Neural cell (in vitro differentiated cells): Measurements from ENCODE around the gene LIMK1. TPM values are rescaled to one million over a fixed set of nuclear protein-coding genes. Genes with fewer than 3 reads are reported as not detected.

Source experiments
- H2AFZ ChIP-seq: fragments of 200-600, 300-800 bp; sonication (generic), shearing (Covaris generic); 2 replicates; pipeline ENCODE4 v1.6.0; 2014; ENCODE audit warnings: low read depth, mild to moderate bottlenecking, antibody characterized with exemption, low read length, moderate library complexity
- H3F3A ChIP-seq: fragments of 200-600 bp; shearing (Covaris generic); 2 replicates; pipeline ENCODE4 v1.6.1; 2016; ENCODE audit warnings: mild to moderate bottlenecking, moderate library complexity, mixed read lengths, antibody characterized with exemption, low read length; ENCODE audit not compliant: insufficient read depth, poor library complexity, severe bottlenecking
- H3K27ac ChIP-seq: fragments of 200-600, 300-800 bp; sonication (generic), shearing (Covaris generic); 2 replicates; pipeline ENCODE4 v1.5.1; 2014; ENCODE audit warnings: mild to moderate bottlenecking, low read length, moderate library complexity
- H3K27me3 ChIP-seq: fragments of 300-800, 200-600 bp; sonication (generic), shearing (Covaris generic); 2 replicates; pipeline ENCODE4 v1.6.0; 2014; ENCODE audit warnings: mild to moderate bottlenecking, low read depth, low read length, moderate library complexity; ENCODE audit not compliant: insufficient read depth
- H3K36me3 ChIP-seq: fragments of 300-800, 200-600 bp; sonication (generic), shearing (Covaris generic); 2 replicates; pipeline ENCODE4 v1.5.1; 2014; ENCODE audit warnings: mild to moderate bottlenecking, antibody characterized with exemption, low read length, moderate library complexity; ENCODE audit not compliant: insufficient read depth
- H3K4me2 ChIP-seq: fragments of 300-800, 200-600 bp; sonication (generic), shearing (Covaris generic); 2 replicates; pipeline ENCODE4 v1.6.0; 2014; ENCODE audit warnings: mild to moderate bottlenecking, low read length
- H3K4me3 ChIP-seq: fragments of 300-800, 200-600 bp; sonication (generic), shearing (Covaris generic); 2 replicates; pipeline ENCODE4 v1.5.1; 2014; ENCODE audit warnings: mild to moderate bottlenecking, low read length, moderate library complexity
- H3K79me2 ChIP-seq: fragments of 200-600 bp; shearing (Covaris generic); replicated peaks from 2 replicates; pipeline ENCODE4 v1.6.0; 2014; ENCODE audit warnings: mild to moderate bottlenecking, low read length, moderate library complexity; ENCODE audit not compliant: insufficient read depth
- H3K9ac ChIP-seq: fragments of 300-800, 200-600 bp; sonication (generic), shearing (Covaris generic); 2 replicates; pipeline ENCODE4 v1.6.1; 2016; ENCODE audit warnings: mild to moderate bottlenecking, low read length, mixed read lengths
- H3K9me2 ChIP-seq: fragments of 200-600 bp; shearing (Covaris generic); 2 replicates; pipeline ENCODE4 v1.6.1; 2016; ENCODE audit warnings: mild to moderate bottlenecking, low read length, mixed read lengths; ENCODE audit not compliant: insufficient read depth
- H3K9me3 ChIP-seq: fragments of 200-600, 300-800 bp; sonication (generic), shearing (Covaris generic); 2 replicates; pipeline ENCODE4 v1.6.1; 2016; ENCODE audit warnings: mild to moderate bottlenecking, mixed run types, low read length, moderate library complexity, mixed read lengths
- H4K20me1 ChIP-seq: fragments of 200-600 bp; shearing (Covaris generic); 2 replicates; pipeline ENCODE4 v1.6.1; 2016; ENCODE audit warnings: mild to moderate bottlenecking, mixed run types; ENCODE audit not compliant: insufficient read depth
- CTCF ChIP-seq: fragments of 450-650 bp; IDR thresholded peaks from 2 replicates; pipeline ENCODE4 v1.5.1; 2014; ENCODE audit warnings: antibody characterized with exemption, mild to moderate bottlenecking, moderate library complexity; ENCODE audit not compliant: poor library complexity, severe bottlenecking
- EP300 ChIP-seq: fragments of 450-650 bp; conservative IDR thresholded peaks from 2 replicates; pipeline ENCODE4 v1.6.1; 2014; ENCODE audit warnings: antibody characterized with exemption, mild to moderate bottlenecking, moderate library complexity; ENCODE audit not compliant: poor library complexity, severe bottlenecking
- EZH2 ChIP-seq: fragments of 200-600, 300-800 bp; shearing (Covaris generic), sonication (generic); IDR thresholded peaks from 2 replicates; pipeline ENCODE4 v1.6.1; 2014; ENCODE audit warnings: antibody characterized with exemption, low read length, borderline replicate concordance, mild to moderate bottlenecking; ENCODE audit not compliant: insufficient read depth, poor library complexity, severe bottlenecking
- MXI1 ChIP-seq: fragments of 450-650 bp; conservative IDR thresholded peaks from 2 replicates; pipeline ENCODE4 v1.6.1; 2014; ENCODE audit warnings: antibody characterized with exemption, mild to moderate bottlenecking; ENCODE audit not compliant: poor library complexity, severe bottlenecking
- POLR2AphosphoS5 ChIP-seq: IDR thresholded peaks from 2 replicates; pipeline ENCODE4 v1.6.1; 2012
- RAD21 ChIP-seq: fragments of 450-650 bp; conservative IDR thresholded peaks from 2 replicates; pipeline ENCODE4 v1.6.1; 2014; ENCODE audit warnings: antibody characterized with exemption, mild to moderate bottlenecking, moderate library complexity
- REST ChIP-seq: IDR thresholded peaks from 2 replicates; pipeline ENCODE4 v1.6.1; 2012; ENCODE audit warnings: borderline replicate concordance
- SMC3 ChIP-seq: fragments of 450-650 bp; conservative IDR thresholded peaks from 2 replicates; pipeline ENCODE4 v1.6.1; 2014; ENCODE audit warnings: antibody characterized with exemption, mild to moderate bottlenecking, moderate library complexity; ENCODE audit not compliant: poor library complexity
- TAF1 ChIP-seq: IDR thresholded peaks from 2 replicates; pipeline ENCODE4 v1.6.1; 2012; ENCODE audit warnings: low read depth
- polyA plus RNA-seq: library from polyadenylated mRNA; depleted of rRNA; stranded (reverse); fragments of >200 nt; gene quantifications from 2 replicates; pipeline ENCODE4 v1.2.3, GENCODE V29; 2014

The LIMK1 gene
- polyA plus RNA-seq, 1 donor from 2014 or later = 21.1 TPM

GRCh38 chr7:74092321-74092963 is 8.8 kb downstream of the LIMK1 start:
- no peak overlapping the region for H2AFZ ChIP-seq
- H3K79me2 ChIP-seq = peaks cover 3% of the 10 kb centered on the region
- H3K36me3 ChIP-seq = no peaks in the 10 kb centered on the region

GRCh38 chr7:74092964-74093471 is 9.4 kb downstream of the LIMK1 start:
- Histone ChIP-seq H3F3A (no peaks in the 10 kb centered on the region), H3K4me3 (no peak overlapping the region), H3K4me2 (no peak overlapping the region), H3K79me2 (peaks cover 1% of the 10 kb centered on the region), H2AFZ (no peak overlapping the region), H4K20me1 (no peaks in the 10 kb centered on the region), H3K27me3 (no peaks in the 10 kb centered on the region), H3K9me2 (no peaks in the 10 kb centered on the region), H3K9ac (no peak overlapping the region), H3K9me3 (no peaks in the 10 kb centered on the region), H3K36me3 (no peaks in the 10 kb centered on the region), H3K27ac (no peak overlapping the region)
- TF ChIP-seq EZH2 (no peak), SMC3 (no peak), CTCF (no peak), TAF1 (no peak), MXI1 (no peak), POLR2AphosphoS5 (no peak), RAD21 (no peak)

More at GRCh38 chr7:74092321-74092963, 8.8 kb downstream of the LIMK1 start:
- no peaks in the 10 kb centered on the region for H3K9me2 ChIP-seq
- H3K27ac ChIP-seq = no peak overlapping the region
- H4K20me1 ChIP-seq = no peaks in the 10 kb centered on the region
- no peaks in the 10 kb centered on the region for H3F3A ChIP-seq
- H3K4me3 ChIP-seq = no peak overlapping the region
- no peaks in the 10 kb centered on the region for H3K27me3 ChIP-seq
- H3K4me2 ChIP-seq = no peak overlapping the region
- no peaks in the 10 kb centered on the region for H3K9me3 ChIP-seq
- H3K9ac ChIP-seq = no peak overlapping the region
- TF ChIP-seq REST (no peak), SMC3 (no peak), CTCF (no peak), RAD21 (no peak), TAF1 (no peak), EP300 (no peak), MXI1 (no peak), POLR2AphosphoS5 (no peak), EZH2 (no peak)
